ENCODE measurements around the gene HOXA7.

HOXA7 gene

GRCh38 chr7:27130540-27131389 lies 25.7 kb downstream of the HOXA7 start, which contains the start of gene HOXA4:
HOXA4 (minus strand) TSS chr7:27130757; CDS start chr7:27130733, 24 bp downstream.
- peak; percentile 47 for DNase-seq

GRCh38 chr7:27129729-27130539 lies 26.5 kb downstream of the HOXA7 start:
- no peak for DNase-seq

GRCh38 chr7:27128776-27129728 lies 27.4 kb downstream of the HOXA7 start:
- DNase-seq, result no peak

- no peak for DNase-seq
Observed at GRCh38 chr7:27128034-27128433, 28.4 kb downstream of the HOXA7 start.

GRCh38 chr7:27126596-27127327 lies 29.7 kb downstream of the HOXA7 start:
- DNase-seq, result no peak

- no peak for DNase-seq
Observed at GRCh38 chr7:27125986-27126394, 30.5 kb downstream of the HOXA7 start.

GRCh38 chr7:27124902-27125689 lies 31.4 kb downstream of the HOXA7 start:
- no peak for DNase-seq

GRCh38 chr7:27124096-27124901 lies 32.2 kb downstream of the HOXA7 start:
- DNase-seq, result no peak

- DNase-seq, result no peak
Observed at GRCh38 chr7:27123477-27124053, 32.9 kb downstream of the HOXA7 start.

GRCh38 chr7:27123007-27123476 lies 33.4 kb downstream of the HOXA7 start:
- no peak for DNase-seq

- DNase-seq, result no peak
Observed at GRCh38 chr7:27122077-27122910, 34.2 kb downstream of the HOXA7 start.

- no peak for DNase-seq
Observed at GRCh38 chr7:27121684-27122076, 34.8 kb downstream of the HOXA7 start.

- DNase-seq, result no peak
Observed at GRCh38 chr7:27119412-27119911, 37.0 kb downstream of the HOXA7 start.

GRCh38 chr7:27118580-27118979 lies 37.9 kb downstream of the HOXA7 start:
- DNase-seq, result no peak

GRCh38 chr7:27117887-27118491 lies 38.5 kb downstream of the HOXA7 start:
- DNase-seq, result no peak

- no peak for DNase-seq
Observed at GRCh38 chr7:27116962-27117886, 39.3 kb downstream of the HOXA7 start.
